K562 (cell line): Measurements from ENCODE around the gene DNASE2. TPM values are rescaled to one million over a fixed set of nuclear protein-coding genes. Genes with fewer than 3 reads are reported as not detected.

ENCODE experiments used
- C11orf30 ChIP-seq: fragments of 450-650 bp; IDR thresholded peaks from 2 replicates; pipeline ENCODE4 v1.6.1; 2016; ENCODE audit warnings: low read depth, mild to moderate bottlenecking
- CBFB ChIP-seq: sonication (generic); formaldehyde crosslinking; IDR thresholded peaks from 2 replicates; pipeline ENCODE4 v1.4.0; 2020; ENCODE audit warnings: mild to moderate bottlenecking, missing genetic modification reagents
- CEBPG ChIP-seq, 3 experiments: fragments of 200-800 bp in 1 of 3; sonication (Bioruptor generic) in 1 of 3; sonication (generic) in 1 of 3; formaldehyde crosslinking in 1 of 3; IDR thresholded peaks in 2 of 3; conservative IDR thresholded peaks in 1 of 3; 2 replicates each; pipeline versions ENCODE4 v1.6.1 to v1.8.0; 2016 to 2022; ENCODE audit warnings: missing compliant biosample characterization in 2 of 3, missing genetic modification characterization in 2 of 3, mild to moderate bottlenecking in 1 of 3, missing genetic modification reagents in 1 of 3
- DMBX1 ChIP-seq: fragments of 250-450 bp; sonication (Bioruptor Pico); IDR thresholded peaks from 2 replicates; pipeline ENCODE4 v1.8.0; 2022; ENCODE audit warnings: inconsistent platforms, mild to moderate bottlenecking, moderate library complexity, borderline replicate concordance
- ELF2 ChIP-seq: fragments of 250-450 bp; sonication (Bioruptor Pico); IDR thresholded peaks from 2 replicates; pipeline ENCODE4 v1.5.0; 2021; ENCODE audit warnings: mild to moderate bottlenecking
- FOXP4 ChIP-seq: sonication (generic); formaldehyde crosslinking; IDR thresholded peaks from 2 replicates; pipeline ENCODE4 v1.8.0; 2022; ENCODE audit warnings: mild to moderate bottlenecking, missing genetic modification reagents, borderline replicate concordance
- GABPA ChIP-seq: fragments of 200-800 bp; sonication (Bioruptor generic); conservative IDR thresholded peaks from 2 replicates; pipeline ENCODE4 v1.6.1; 2016; ENCODE audit warnings: low read depth, missing genetic modification characterization, missing compliant biosample characterization
- HOXB6 ChIP-seq: fragments of 250-450 bp; sonication (Bioruptor Pico); IDR thresholded peaks from 2 replicates; pipeline ENCODE4 v1.5.1; 2022; ENCODE audit warnings: mild to moderate bottlenecking, borderline replicate concordance
- JUND ChIP-seq, 2 experiments: IDR thresholded peaks; 2 replicates in 1 of 2; 3 replicates in 1 of 2; pipeline ENCODE4 v1.6.1; 2011; ENCODE audit warnings: borderline replicate concordance in 2 of 2, low read depth in 2 of 2, low read length in 2 of 2, improper control_type of control experiment in 1 of 2, missing biosample characterization in 1 of 2, missing genetic modification characterization in 1 of 2, missing genetic modification reagents in 1 of 2
- MTA1 ChIP-seq: fragments of 450-650 bp; IDR thresholded peaks from 2 replicates; pipeline ENCODE4 v1.6.1; 2017; ENCODE audit warnings: borderline replicate concordance
- MYC ChIP-seq, 2 experiments: fragments of 250-450 bp in 1 of 2; sonication (Bioruptor Pico) in 1 of 2; IDR thresholded peaks; 2 replicates each; pipeline versions ENCODE4 v1.5.1 to v1.6.1; 2012 to 2021; ENCODE audit warnings: low read depth in 2 of 2, borderline replicate concordance in 1 of 2, improper control_type of control experiment in 1 of 2, low read length in 1 of 2, mild to moderate bottlenecking in 1 of 2, moderate library complexity in 1 of 2
- NBN ChIP-seq: fragments of 450-650 bp; IDR thresholded peaks from 2 replicates; pipeline ENCODE4 v1.6.1; 2016; ENCODE audit warnings: low read depth, mild to moderate bottlenecking
- PPARD ChIP-seq: fragments of 250-450 bp; sonication (Bioruptor Pico); IDR thresholded peaks from 2 replicates; pipeline ENCODE4 v1.8.0; 2022; ENCODE audit warnings: inconsistent platforms, mild to moderate bottlenecking, moderate library complexity
- SOX6 ChIP-seq: fragments of 450-650 bp; IDR thresholded peaks from 2 replicates; pipeline ENCODE4 v1.6.1; 2014; ENCODE audit warnings: mild to moderate bottlenecking
- SREBF1 ChIP-seq: fragments of 150-350 bp; IDR thresholded peaks from 2 replicates; pipeline ENCODE4 v1.6.1; 2014; ENCODE audit warnings: antibody characterized with exemption, low read depth, low read length, borderline replicate concordance
- ZBTB11 ChIP-seq, 3 experiments: fragments of 200-800 bp in 1 of 3; fragments of 250-450 bp in 1 of 3; fragments of 450-650 bp in 1 of 3; sonication (Bioruptor Pico) in 1 of 3; sonication (Bioruptor generic) in 1 of 3; formaldehyde crosslinking in 1 of 3; IDR thresholded peaks; 2 replicates each; pipeline versions ENCODE4 v1.6.1 to v1.8.0; 2016 to 2022; ENCODE audit warnings: mild to moderate bottlenecking in 2 of 3, missing genetic modification characterization in 2 of 3, missing compliant biosample characterization in 1 of 3, moderate library complexity in 1 of 3
- ZBTB2 ChIP-seq: fragments of 450-650 bp; IDR thresholded peaks from 2 replicates; pipeline ENCODE4 v1.6.1; 2016; ENCODE audit warnings: antibody characterized with exemption
- ZZZ3 ChIP-seq: fragments of 450-650 bp; IDR thresholded peaks from 2 replicates; pipeline ENCODE4 v1.6.1; 2016; ENCODE audit warnings: antibody characterized with exemption, mild to moderate bottlenecking, moderate library complexity
- polyA plus RNA-seq, 8 experiments: library from polyadenylated mRNA; depleted of rRNA in 4 of 8; stranded (reverse) in 5 of 8; unstranded in 3 of 8; fragments of >200 nt; fragmentation: Nextera tagmentation in 2 of 8; fragmentation: Illumina TruSeq in 1 of 8; extraction: Ambion mirVana in 2 of 8; extraction: Trizol in 1 of 8; gene quantifications; 2 replicates each; pipeline versions ENCODE4 v1.2.1 to v1.2.3, GENCODE V29; 2011 to 2014; ENCODE audit warnings: inconsistent platforms in 1 of 8, missing spikeins in 1 of 8
- total RNA-seq, 7 experiments: library from RNA; depleted of rRNA in 6 of 7; stranded (reverse); fragments of >200 nt in 6 of 7; fragmentation: Illumina TruSeq in 2 of 7; extraction: Trizol in 2 of 7; gene quantifications; 2 replicates each; pipeline versions ENCODE4 v1.2.1 to v1.2.3, GENCODE V29; 2011 to 2021; ENCODE audit warnings: low replicate concordance in 1 of 7

The DNASE2 gene
- total and polyA plus RNA-seq, 9 of the 15 experiments (the other 6 are each of a cell fraction or from before 2014, with no cell fraction given), result 4.4 to 27.0 (median 20.2) TPM

GRCh38 chr19:12884926-12885748 lies 3.9 kb upstream of the DNASE2 start (continued):
- peak in 2 of 3 experiments; percentile 59 to 81; a peak in 3 of 6 replicates for TF ChIP-seq ZBTB11 (CRISPR knock-in tag; IDR thresholded peaks at IDR 0.05)
- no peak for TF ChIP-seq ZZZ3
- no peak for TF ChIP-seq HOXB6
- TF ChIP-seq JUND (IDR thresholded peaks at IDR 0.05; ENCODE audit: borderline replicate concordance, low read depth, low read length), result 0 out of 2 replicates have a peak, but pooled peaks have one; percentile 3
- TF ChIP-seq JUND (tag; IDR thresholded peaks at IDR 0.05; ENCODE audit: borderline replicate concordance, low read depth, low read length), result no peak; the same call in 2 of the 3 replicates
- peak; percentile 49; the same call in 1 of the 2 replicates for TF ChIP-seq NBN
- peak; percentile 76 for TF ChIP-seq FOXP4
- TF ChIP-seq CBFB, result no peak
- peak; percentile 88 for TF ChIP-seq ZBTB2
- peak; percentile 73 for TF ChIP-seq SOX6
- no peak for TF ChIP-seq ELF2
- TF ChIP-seq PPARD, result no peak
- TF ChIP-seq MTA1, result peak; percentile 57; the same call in 1 of the 2 replicates
- TF ChIP-seq DMBX1 (CRISPR knock-in tag), result peak; percentile 55
- TF ChIP-seq SREBF1, result no peak
- 0 out of 2 replicates have a peak, but pooled peaks have one; percentile 18 for TF ChIP-seq C11orf30
- peak; percentile 53; the same call in 1 of the 2 replicates for TF ChIP-seq CEBPG (CRISPR knock-in tag; IDR thresholded peaks at IDR 0.05)
- TF ChIP-seq CEBPG (tag; conservative IDR thresholded peaks at IDR 0.05 in 1 of 2, IDR thresholded peaks at IDR 0.05 in 1 of 2), result no peak; a peak in 1 of 4 replicates
- TF ChIP-seq GABPA, result peak; percentile 72
- TF ChIP-seq MYC (IDR thresholded peaks at IDR 0.05; ENCODE audit: low read depth, low read length), result peak; percentile 85
- TF ChIP-seq MYC (CRISPR knock-in tag; IDR thresholded peaks at IDR 0.05; ENCODE audit: borderline replicate concordance, low read depth), result peak; percentile 77; the same call in 1 of the 2 replicates
